Stimulated activated CD4-positive, alpha-beta T cell treated with anti-CD3 and anti-CD28 coated beads, Interleukin-15, amount 100 ng/mL, for 48 hours (primary cell): ENCODE measurements around the gene DCDC2B.
"Not testable (repeated sequence)": the region's sequence is repeated elsewhere in the genome, so short reads cannot be mapped to it uniquely, and the experiment has no call there.

ENCODE experiments used
- DNase-seq, 2 donors: peaks; one replicate each; pipeline ENCODE4 v3.0.0-alpha.2; 2020; ENCODE audit warnings: low read depth in 2 of 2

Gene DCDC2B

GRCh38 chr1:32255072-32256071, 46.5 kb downstream of the DCDC2B start:
- no peak for DNase-seq

- no peak for DNase-seq
Measured at GRCh38 chr1:32256473-32257226, 47.8 kb downstream of the DCDC2B start.

- no peak for DNase-seq
Measured at GRCh38 chr1:32257227-32257508, 48.3 kb downstream of the DCDC2B start.

GRCh38 chr1:32263236-32263593, 54.3 kb downstream of the DCDC2B start:
- DNase-seq, result not testable (repeated sequence)

- no peak for DNase-seq
Measured at GRCh38 chr1:32263744-32264143, 54.9 kb downstream of the DCDC2B start.
